ENCODE measurements around the gene ACOXL.
"Not testable (repeated sequence)": the region's sequence is repeated elsewhere in the genome, so short reads cannot be mapped to it uniquely, and the experiment has no call there.

Gene ACOXL

GRCh38 chr2:110955045-110955444 lies 222.7 kb downstream of the ACOXL start:
- Mint-ChIP-seq H3K9me3 (no peaks in the 10 kb centered on the region), H3K36me3 (ENCODE audit: low read depth) (no peaks in the 10 kb centered on the region), H3K4me3 (no peak overlapping the region), H3K27ac (no peak overlapping the region), H3K27me3 (peaks cover 19% of the 10 kb centered on the region), H3K4me1 (ENCODE audit: low read depth) (no peaks in the 10 kb centered on the region)
- no peak for DNase-seq

DNA sequence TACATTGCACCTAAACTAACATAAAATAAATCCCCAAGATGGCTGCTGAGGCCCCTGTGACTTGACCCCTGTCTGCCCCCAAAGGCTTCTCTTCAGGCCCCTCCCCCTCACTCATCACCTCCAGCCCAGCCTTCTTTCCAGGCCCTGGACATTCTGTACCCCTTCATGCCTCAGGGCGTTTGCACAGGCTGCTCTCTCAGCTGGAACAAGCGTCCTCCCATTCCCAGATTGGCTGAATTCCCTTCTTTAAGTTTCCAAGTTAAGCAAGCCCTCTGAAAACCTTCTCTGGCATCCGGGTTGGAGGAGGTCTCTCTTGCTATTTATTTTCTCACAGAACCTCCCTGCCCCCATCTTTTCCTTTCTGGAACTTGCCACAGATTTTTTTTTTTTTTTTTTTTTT lies 223.2 kb downstream of the ACOXL start:
- H3K9me3 Mint-ChIP-seq, result no peaks in the 10 kb centered on the region
- H3K4me1 Mint-ChIP-seq (ENCODE audit: low read depth), result no peaks in the 10 kb centered on the region
- no peak overlapping the region for H3K4me3 Mint-ChIP-seq
- H3K36me3 Mint-ChIP-seq (ENCODE audit: low read depth), result no peaks in the 10 kb centered on the region
- H3K27ac Mint-ChIP-seq, result no peak overlapping the region
- no peak for DNase-seq
- peaks cover 22% of the 10 kb centered on the region for H3K27me3 Mint-ChIP-seq

DNA sequence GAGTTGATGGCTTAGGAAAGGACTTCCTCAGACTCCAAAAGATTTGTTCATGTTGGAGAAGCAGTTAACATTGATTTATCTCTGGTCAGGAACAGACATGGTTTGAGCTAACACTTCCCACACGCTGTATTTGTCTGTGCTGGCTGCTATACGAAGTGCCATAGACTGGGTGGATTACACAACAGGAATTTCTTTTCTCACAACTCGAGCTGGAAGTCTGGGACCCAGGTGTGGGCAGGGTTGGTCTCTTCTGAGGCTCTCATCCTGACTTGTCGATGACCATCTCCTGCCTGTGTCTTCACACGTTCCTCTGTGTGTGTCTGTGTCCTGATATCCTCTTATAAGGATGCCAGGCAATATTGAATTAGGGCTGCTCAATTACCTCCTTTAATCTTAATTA lies 224.9 kb downstream of the ACOXL start:
- Mint-ChIP-seq H3K27ac (no peak overlapping the region), H3K9me3 (no peaks in the 10 kb centered on the region), H3K36me3 (ENCODE audit: low read depth) (no peaks in the 10 kb centered on the region), H3K4me1 (ENCODE audit: low read depth) (no peaks in the 10 kb centered on the region), H3K4me3 (no peak overlapping the region), H3K27me3 (peaks cover 26% of the 10 kb centered on the region)
- no peak for DNase-seq

GRCh38 chr2:110958346-110959119 lies 226.2 kb downstream of the ACOXL start:
- Mint-ChIP-seq H3K27me3 (peaks cover 33% of the 10 kb centered on the region), H3K4me1 (ENCODE audit: low read depth) (no peaks in the 10 kb centered on the region), H3K36me3 (ENCODE audit: low read depth) (no peaks in the 10 kb centered on the region), H3K27ac (no peak overlapping the region), H3K4me3 (no peak overlapping the region), H3K9me3 (no peaks in the 10 kb centered on the region)
- DNase-seq, result no peak

DNA sequence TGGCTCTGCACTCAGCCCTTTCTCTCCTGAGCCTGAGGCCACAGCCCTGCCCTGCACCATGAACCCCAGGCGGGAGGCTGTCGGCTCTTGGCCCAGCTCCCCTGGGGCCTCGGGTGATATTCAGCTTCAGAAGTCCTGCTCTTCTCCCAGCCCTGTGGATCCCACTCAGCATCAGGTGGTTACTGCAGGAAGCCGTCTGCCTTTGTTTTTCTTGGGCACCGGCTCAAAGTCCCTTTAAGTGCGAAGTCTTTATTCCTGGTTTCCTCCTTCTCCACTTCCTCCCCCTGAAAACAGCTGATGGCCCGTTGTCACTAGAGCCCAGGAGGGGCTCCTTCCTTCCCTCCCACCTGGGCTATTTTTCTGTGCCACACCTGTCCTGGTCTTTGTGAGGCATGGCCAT lies 226.8 kb downstream of the ACOXL start:
- Mint-ChIP-seq H3K36me3 (ENCODE audit: low read depth) (no peaks in the 10 kb centered on the region), H3K4me1 (ENCODE audit: low read depth) (no peaks in the 10 kb centered on the region), H3K9me3 (no peaks in the 10 kb centered on the region), H3K27ac (no peak overlapping the region), H3K4me3 (no peak overlapping the region), H3K27me3 (peaks cover 37% of the 10 kb centered on the region)
- no peak for DNase-seq

GRCh38 chr2:110960281-110960680 lies 227.9 kb downstream of the ACOXL start:
- H3K4me3 Mint-ChIP-seq, result no peak overlapping the region
- no peak for DNase-seq
- no peaks in the 10 kb centered on the region for H3K9me3 Mint-ChIP-seq
- no peak overlapping the region for H3K27ac Mint-ChIP-seq
- peaks cover 34% of the 10 kb centered on the region for H3K27me3 Mint-ChIP-seq
- no peaks in the 10 kb centered on the region for H3K36me3 Mint-ChIP-seq (ENCODE audit: low read depth)
- H3K4me1 Mint-ChIP-seq (ENCODE audit: low read depth), result no peaks in the 10 kb centered on the region

- H3K27me3 Mint-ChIP-seq, result peaks cover 34% of the 10 kb centered on the region
- DNase-seq, result no peak
- H3K4me1 Mint-ChIP-seq (ENCODE audit: low read depth), result no peaks in the 10 kb centered on the region
- no peaks in the 10 kb centered on the region for H3K36me3 Mint-ChIP-seq (ENCODE audit: low read depth)
- no peak overlapping the region for H3K27ac Mint-ChIP-seq
- H3K4me3 Mint-ChIP-seq, result no peak overlapping the region
- no peaks in the 10 kb centered on the region for H3K9me3 Mint-ChIP-seq
Observed at GRCh38 chr2:110960954-110961353, 228.6 kb downstream of the ACOXL start.

GRCh38 chr2:110961643-110962042 lies 229.3 kb downstream of the ACOXL start:
- H3K36me3 Mint-ChIP-seq (ENCODE audit: low read depth); H3K4me1 Mint-ChIP-seq (ENCODE audit: low read depth); H3K9me3 Mint-ChIP-seq; H3K4me3 Mint-ChIP-seq; DNase-seq; H3K27ac Mint-ChIP-seq: not testable (repeated sequence)
- peaks cover 36% of the 10 kb centered on the region for H3K27me3 Mint-ChIP-seq

DNA sequence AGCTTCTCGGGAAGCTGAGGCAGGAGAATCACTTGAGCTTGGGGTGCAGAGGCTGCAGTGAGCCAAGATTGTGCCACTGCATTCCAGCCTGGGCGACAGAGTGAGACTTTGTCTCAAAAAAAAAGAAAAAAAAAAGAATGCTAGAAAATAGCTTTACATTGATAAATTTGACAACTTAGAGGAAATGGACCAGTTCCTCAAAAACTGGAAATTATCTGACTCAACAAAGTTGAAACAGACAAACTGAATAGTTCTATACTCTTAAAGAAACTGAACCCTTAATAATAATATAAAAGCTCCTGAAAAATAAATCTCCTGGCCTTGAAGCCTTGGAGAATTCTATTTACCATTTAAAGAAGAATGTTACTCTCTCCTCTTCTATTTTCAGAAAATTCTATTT lies 237.3 kb downstream of the ACOXL start:
- no peak for DNase-seq
- no peaks in the 10 kb centered on the region for H3K9me3 Mint-ChIP-seq
- H3K27ac Mint-ChIP-seq, result no peak overlapping the region
- no peaks in the 10 kb centered on the region for H3K4me1 Mint-ChIP-seq (ENCODE audit: low read depth)
- H3K27me3 Mint-ChIP-seq, result peaks cover 23% of the 10 kb centered on the region
- no peaks in the 10 kb centered on the region for H3K36me3 Mint-ChIP-seq (ENCODE audit: low read depth)
- no peak overlapping the region for H3K4me3 Mint-ChIP-seq

GRCh38 chr2:110970201-110970600 lies 237.8 kb downstream of the ACOXL start:
- Mint-ChIP-seq H3K4me3 (no peak overlapping the region), H3K36me3 (ENCODE audit: low read depth) (no peaks in the 10 kb centered on the region), H3K27me3 (peaks cover 25% of the 10 kb centered on the region), H3K27ac (no peak overlapping the region), H3K9me3 (no peaks in the 10 kb centered on the region), H3K4me1 (ENCODE audit: low read depth) (no peaks in the 10 kb centered on the region)
- no peak for DNase-seq

- H3K9me3 Mint-ChIP-seq, result no peaks in the 10 kb centered on the region
- H3K4me1 Mint-ChIP-seq (ENCODE audit: low read depth), result no peaks in the 10 kb centered on the region
- no peak for DNase-seq
- no peaks in the 10 kb centered on the region for H3K36me3 Mint-ChIP-seq (ENCODE audit: low read depth)
- H3K27ac Mint-ChIP-seq, result no peak overlapping the region
- H3K27me3 Mint-ChIP-seq, result peaks cover 28% of the 10 kb centered on the region
- H3K4me3 Mint-ChIP-seq, result no peak overlapping the region
Observed at GRCh38 chr2:110971811-110972210, 239.4 kb downstream of the ACOXL start.

GRCh38 chr2:110973262-110973661 lies 240.9 kb downstream of the ACOXL start:
- H3K4me3 Mint-ChIP-seq, result no peak overlapping the region
- no peaks in the 10 kb centered on the region for H3K36me3 Mint-ChIP-seq (ENCODE audit: low read depth)
- no peaks in the 10 kb centered on the region for H3K9me3 Mint-ChIP-seq
- no peaks in the 10 kb centered on the region for H3K4me1 Mint-ChIP-seq (ENCODE audit: low read depth)
- H3K27ac Mint-ChIP-seq, result no peak overlapping the region
- H3K27me3 Mint-ChIP-seq, result peaks cover 27% of the 10 kb centered on the region
- no peak for DNase-seq

GRCh38 chr2:110977403-110977802 lies 245.0 kb downstream of the ACOXL start:
- DNase-seq, result no peak
- H3K9me3 Mint-ChIP-seq, result no peaks in the 10 kb centered on the region
- H3K4me3 Mint-ChIP-seq, result no peak overlapping the region
- no peak overlapping the region for H3K27ac Mint-ChIP-seq
- no peaks in the 10 kb centered on the region for H3K4me1 Mint-ChIP-seq (ENCODE audit: low read depth)
- H3K27me3 Mint-ChIP-seq, result peaks cover 16% of the 10 kb centered on the region
- no peaks in the 10 kb centered on the region for H3K36me3 Mint-ChIP-seq (ENCODE audit: low read depth)

- H3K4me1 Mint-ChIP-seq (ENCODE audit: low read depth), result no peaks in the 10 kb centered on the region
- peaks cover 16% of the 10 kb centered on the region for H3K27me3 Mint-ChIP-seq
- no peak overlapping the region for H3K4me3 Mint-ChIP-seq
- no peaks in the 10 kb centered on the region for H3K36me3 Mint-ChIP-seq (ENCODE audit: low read depth)
- H3K9me3 Mint-ChIP-seq, result no peaks in the 10 kb centered on the region
- no peak overlapping the region for H3K27ac Mint-ChIP-seq
- no peak for DNase-seq
Observed at GRCh38 chr2:110978148-110978547, 245.8 kb downstream of the ACOXL start.

- no peaks in the 10 kb centered on the region for H3K9me3 Mint-ChIP-seq
- H3K27me3 Mint-ChIP-seq, result peaks cover 15% of the 10 kb centered on the region
- H3K27ac Mint-ChIP-seq, result no peak overlapping the region
- H3K4me1 Mint-ChIP-seq (ENCODE audit: low read depth), result peaks cover 2% of the 10 kb centered on the region
- H3K4me3 Mint-ChIP-seq, result no peak overlapping the region
- no peak for DNase-seq
- no peaks in the 10 kb centered on the region for H3K36me3 Mint-ChIP-seq (ENCODE audit: low read depth)
Observed at GRCh38 chr2:110978756-110979470, 246.5 kb downstream of the ACOXL start.

Measured in activated T-cell treated with anti-CD3 and anti-CD28 coated beads, Interleukin-2, amount 50 U/mL, for 24 hours (primary cell).